GM12878 (cell line): Measurements from ENCODE around the gene MGST3. TPM values are rescaled to one million over a fixed set of nuclear protein-coding genes. Genes with fewer than 3 reads are reported as not detected.
A peak's percentile ranks its signal among the peaks of the same experiment; 100 is the strongest.

ENCODE experiments used
- BHLHE40 ChIP-seq, 2 experiments: fragments of 450-650 bp in 1 of 2; IDR thresholded peaks; 2 replicates each; pipeline ENCODE4 v1.6.1; 2011 to 2017; ENCODE audit warnings: low read depth in 2 of 2, borderline replicate concordance in 1 of 2, improper control_type of control experiment in 1 of 2, low read length in 1 of 2, mild to moderate bottlenecking in 1 of 2
- CTCF ChIP-seq, 3 experiments: IDR thresholded peaks in 2 of 3; conservative IDR thresholded peaks in 1 of 3; 2 replicates each; pipeline ENCODE4 v1.5.1; 2011; ENCODE audit warnings: low read depth in 3 of 3, low read length in 3 of 3, mild to moderate bottlenecking in 3 of 3, control low read depth in 2 of 3, moderate library complexity in 2 of 3, inconsistent platforms in 1 of 3, mixed read lengths in 1 of 3; ENCODE audit not compliant: control insufficient read depth in 2 of 3, insufficient read depth in 1 of 3; ENCODE audit errors: extremely low read depth in 1 of 3
- E2F4 ChIP-seq: IDR thresholded peaks from 2 replicates; pipeline ENCODE4 v1.6.1; 2012; ENCODE audit warnings: low read depth, low read length, improper control_type of control experiment
- EGR1 ChIP-seq, 2 experiments: IDR thresholded peaks; 1 replicate in 1 of 2; 2 replicates in 1 of 2; pipeline ENCODE4 v1.6.1; 2011 to 2012; ENCODE audit warnings: low read depth in 2 of 2, low read length in 2 of 2, borderline replicate concordance in 1 of 2, mild to moderate bottlenecking in 1 of 2, moderate library complexity in 1 of 2
- FOS ChIP-seq: IDR thresholded peaks from 3 replicates; pipeline ENCODE4 v1.6.1; 2011; ENCODE audit warnings: borderline replicate concordance; ENCODE audit not compliant: insufficient read length; ENCODE audit errors: extremely low read depth
- GABPA ChIP-seq: IDR thresholded peaks from 2 replicates; pipeline ENCODE4 v1.6.1; 2014; ENCODE audit warnings: antibody characterized with exemption, low read depth, mild to moderate bottlenecking, inconsistent platforms
- HCFC1 ChIP-seq: fragments of 150-350 bp; IDR thresholded peaks from 2 replicates; pipeline ENCODE4 v1.6.1; 2014; ENCODE audit warnings: low read length
- IRF3 ChIP-seq: fragments of 450-650 bp; IDR thresholded peaks from 2 replicates; pipeline ENCODE4 v1.6.1; 2014; ENCODE audit warnings: mild to moderate bottlenecking
- NFYA ChIP-seq: IDR thresholded peaks from 2 replicates; pipeline ENCODE4 v1.6.1; 2011; ENCODE audit warnings: low read depth, mild to moderate bottlenecking, low read length, improper control_type of control experiment, borderline replicate concordance
- NR2F1 ChIP-seq: fragments of 450-650 bp; conservative IDR thresholded peaks from 2 replicates; pipeline ENCODE4 v1.6.1; 2017; ENCODE audit warnings: mild to moderate bottlenecking
- PBX3 ChIP-seq: IDR thresholded peaks from 2 replicates; pipeline ENCODE4 v1.6.1; 2011; ENCODE audit warnings: mild to moderate bottlenecking, low read depth, low read length, moderate library complexity; ENCODE audit not compliant: insufficient replicate concordance
- PML ChIP-seq: IDR thresholded peaks from 2 replicates; pipeline ENCODE4 v1.6.1; 2012; ENCODE audit warnings: low read length, inconsistent platforms
- RCOR1 ChIP-seq: conservative IDR thresholded peaks from 2 replicates; pipeline ENCODE4 v1.6.1; 2012; ENCODE audit warnings: low read depth, low read length, improper control_type of control experiment
- RFX5 ChIP-seq: IDR thresholded peaks from 2 replicates; pipeline ENCODE4 v1.6.1; 2011; ENCODE audit warnings: low read depth, low read length, improper control_type of control experiment
- SIN3A ChIP-seq: IDR thresholded peaks from 2 replicates; pipeline ENCODE4 v1.6.1; 2012; ENCODE audit warnings: low read depth, low read length, improper control_type of control experiment
- SMAD1 ChIP-seq: fragments of 450-650 bp; IDR thresholded peaks from 2 replicates; pipeline ENCODE4 v1.6.1; 2018; ENCODE audit warnings: mild to moderate bottlenecking, low read depth; ENCODE audit not compliant: partially characterized antibody
- SUZ12 ChIP-seq: fragments of 200-600 bp; sonication (generic); IDR thresholded peaks from one replicate; pipeline ENCODE4 v1.6.1; 2018; ENCODE audit warnings: antibody characterized with exemption, mild to moderate bottlenecking; ENCODE audit not compliant: unreplicated experiment
- TAF1 ChIP-seq: IDR thresholded peaks from 2 replicates; pipeline ENCODE4 v1.6.1; 2011; ENCODE audit warnings: mild to moderate bottlenecking, low read depth, low read length, borderline replicate concordance
- ZNF687 ChIP-seq: fragments of 450-650 bp; IDR thresholded peaks from 2 replicates; pipeline ENCODE4 v1.6.1; 2017; ENCODE audit warnings: mild to moderate bottlenecking, moderate library complexity
- polyA plus RNA-seq, 11 experiments: library from polyadenylated mRNA; depleted of rRNA in 4 of 11; unstranded in 6 of 11; stranded (reverse) in 5 of 11; fragments of >200 nt; fragmentation: Nextera tagmentation in 4 of 11; fragmentation: Illumina TruSeq in 1 of 11; extraction: Ambion mirVana in 4 of 11; extraction: Trizol in 1 of 11; gene quantifications; 1 replicate in 1 of 11; 2 replicates in 10 of 11; pipeline versions ENCODE4 v1.2.1 to v1.2.3, GENCODE V29; 2011 to 2016; ENCODE audit warnings: inconsistent platforms in 2 of 11, missing spikeins in 2 of 11, low read depth in 1 of 11
- total RNA-seq, 4 experiments: library from RNA; depleted of rRNA in 3 of 4; stranded (reverse); fragments of >200 nt in 3 of 4; fragmentation: Illumina TruSeq in 1 of 4; extraction: Trizol in 1 of 4; gene quantifications; 2 replicates each; pipeline versions ENCODE4 v1.2.1 to v1.2.3, GENCODE V29; 2013 to 2021

The MGST3 gene
- total and polyA plus RNA-seq, 10 of the 15 experiments (the other 5 are each of a cell fraction or from before 2014, with no cell fraction given): 37.3 to 145 (median 68.8) TPM

- peak; percentile 56 for TF ChIP-seq PBX3
- no peak for TF ChIP-seq SIN3A
- TF ChIP-seq SMAD1: no peak
- TF ChIP-seq IRF3: no peak
- TF ChIP-seq TAF1: peak; percentile 63
- no peak for TF ChIP-seq E2F4
- no peak for TF ChIP-seq HCFC1
- no peak for TF ChIP-seq BHLHE40 (IDR thresholded peaks at IDR 0.05; ENCODE audit: borderline replicate concordance in 1 of 2, low read depth in 2 of 2, low read length in 1 of 2)
- TF ChIP-seq PML: no peak; the same call in none of the 2 replicates
- peak in 2 of 3 experiments; percentile 19 to 28; a peak in 1 of 6 replicates for TF ChIP-seq CTCF (IDR thresholded peaks at IDR 0.05 in 2 of 3, conservative IDR thresholded peaks at IDR 0.05 in 1 of 3; ENCODE audit: control insufficient read depth in 2 of 3, extremely low read depth in 1 of 3, insufficient read depth in 1 of 3, low read depth in 3 of 3, low read length in 3 of 3)
- no peak for TF ChIP-seq SUZ12
- TF ChIP-seq EGR1 (IDR thresholded peaks at IDR 0.05; ENCODE audit: borderline replicate concordance in 1 of 2, low read depth in 2 of 2, low read length in 2 of 2): peak in 1 of 2 experiments; percentile 38; a peak in 1 of 3 replicates
- TF ChIP-seq RCOR1: 0 out of 2 replicates have a peak, but pooled peaks have one; percentile 52
- TF ChIP-seq ZNF687: peak; percentile 78
- peak; percentile 80 for TF ChIP-seq GABPA
- no peak for TF ChIP-seq NFYA
- TF ChIP-seq FOS: no peak
- no peak for TF ChIP-seq NR2F1
- TF ChIP-seq RFX5: no peak
These were observed 67.1 kb downstream of the MGST3 start, which contains the start of gene ALDH9A1 (continued) for GRCh38 chr1:165697881-165698760.
